ENCODE measurements around the gene THOP1. TPM values are rescaled to one million over a fixed set of nuclear protein-coding genes. Genes with fewer than 3 reads are reported as not detected.

THOP1 gene
- total RNA-seq, 4 donors from 2014 or later, result 57.8 to 88.6 (median 74.7) TPM

DNA sequence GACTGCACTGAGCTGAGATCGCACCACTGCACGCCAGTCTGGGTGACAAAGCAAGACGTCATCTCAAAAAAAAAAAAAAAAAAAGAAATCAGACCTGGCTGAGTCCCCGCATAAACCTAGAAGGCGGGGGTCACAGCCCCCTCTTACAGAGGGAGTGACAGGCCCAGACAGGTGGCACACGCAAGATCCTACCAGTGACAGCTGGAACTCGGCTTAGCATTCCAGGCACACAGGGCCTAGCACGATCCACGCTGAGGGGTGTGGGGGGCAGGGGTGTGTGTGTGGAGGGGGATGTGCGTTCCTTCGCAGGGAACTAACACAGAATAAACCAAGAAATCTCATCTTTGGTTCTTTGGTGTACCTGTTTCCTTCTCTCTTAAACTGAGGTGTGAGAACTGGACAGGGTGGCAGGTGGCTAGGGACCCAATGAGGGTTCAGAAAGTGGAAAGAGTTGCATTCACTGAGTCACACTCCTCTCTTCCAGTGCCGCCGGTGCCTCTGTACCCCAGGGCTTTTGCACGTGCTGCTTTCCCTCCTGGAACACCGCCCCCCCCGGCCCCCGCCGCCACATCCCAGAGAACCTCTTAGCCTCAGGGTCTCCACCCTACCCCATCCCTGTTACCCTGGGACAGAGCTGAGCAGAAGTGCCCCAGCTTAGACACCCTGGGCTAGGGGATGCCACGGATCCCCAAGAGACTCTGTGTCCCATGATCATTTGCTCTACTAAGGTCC lies 7.2 kb upstream of the THOP1 start:
- Histone ChIP-seq H3K4me3 (no peak overlapping the region), H3K36me3 (peaks cover 0 to 40% (median 0%) of the 10 kb centered on the region in 3 donors), H3K27me3 (no peaks in the 10 kb centered on the region), H3K27ac (no peak overlapping the region), H3K4me1 (peaks cover 14 to 71% (median 19%) of the 10 kb centered on the region in 3 donors), H3K9me3 (no peaks in the 10 kb centered on the region)
- TF ChIP-seq, protein P1, sequence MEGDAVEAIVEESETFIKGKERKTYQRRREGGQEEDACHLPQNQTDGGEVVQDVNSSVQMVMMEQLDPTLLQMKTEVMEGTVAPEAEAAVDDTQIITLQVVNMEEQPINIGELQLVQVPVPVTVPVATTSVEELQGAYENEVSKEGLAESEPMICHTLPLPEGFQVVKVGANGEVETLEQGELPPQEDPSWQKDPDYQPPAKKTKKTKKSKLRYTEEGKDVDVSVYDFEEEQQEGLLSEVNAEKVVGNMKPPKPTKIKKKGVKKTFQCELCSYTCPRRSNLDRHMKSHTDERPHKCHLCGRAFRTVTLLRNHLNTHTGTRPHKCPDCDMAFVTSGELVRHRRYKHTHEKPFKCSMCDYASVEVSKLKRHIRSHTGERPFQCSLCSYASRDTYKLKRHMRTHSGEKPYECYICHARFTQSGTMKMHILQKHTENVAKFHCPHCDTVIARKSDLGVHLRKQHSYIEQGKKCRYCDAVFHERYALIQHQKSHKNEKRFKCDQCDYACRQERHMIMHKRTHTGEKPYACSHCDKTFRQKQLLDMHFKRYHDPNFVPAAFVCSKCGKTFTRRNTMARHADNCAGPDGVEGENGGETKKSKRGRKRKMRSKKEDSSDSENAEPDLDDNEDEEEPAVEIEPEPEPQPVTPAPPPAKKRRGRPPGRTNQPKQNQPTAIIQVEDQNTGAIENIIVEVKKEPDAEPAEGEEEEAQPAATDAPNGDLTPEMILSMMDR (IDR thresholded peaks at IDR 0.05), result no peak
- no peak for TF ChIP-seq POLR2A (IDR thresholded peaks at IDR 0.05)
- WGBS, 2 donors, result 78 to 88% methylated on average over 10 to 15 of the region's 19 CpGs
- intact Hi-C loops (cut with DNase I), result no loop called here
- no peak for DNase-seq

DNA sequence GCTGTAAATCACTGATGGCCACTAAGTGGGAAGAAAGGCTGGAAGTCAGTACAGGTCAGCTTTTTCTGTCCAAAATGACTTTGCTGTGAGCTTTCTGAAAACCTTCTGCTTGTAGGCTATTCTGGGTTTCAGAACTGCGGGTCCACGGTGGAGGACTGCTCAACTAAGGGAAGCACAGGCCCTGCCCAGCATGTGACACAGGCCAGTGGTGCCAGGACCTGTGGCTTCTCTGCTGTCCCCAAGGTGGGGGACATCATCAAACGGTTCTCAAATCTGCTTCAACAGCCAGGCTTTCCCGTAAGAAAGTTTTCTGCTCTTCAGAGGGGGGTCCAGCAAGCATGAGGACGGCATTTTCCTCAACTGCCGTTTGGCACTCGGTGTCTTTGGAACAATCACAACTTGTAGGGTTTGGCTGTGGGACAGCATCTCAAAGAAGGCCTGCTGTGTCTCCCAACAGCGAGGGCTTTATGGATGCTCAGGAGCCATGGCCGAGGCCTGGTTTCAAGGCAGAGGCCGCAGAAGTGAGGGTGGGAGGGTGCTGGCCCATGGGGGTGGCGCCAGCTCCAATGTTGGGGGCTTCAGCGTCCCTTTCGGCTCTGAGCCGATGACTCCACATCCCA lies 6.1 kb upstream of the THOP1 start:
- Histone ChIP-seq H3K4me1 (peaks cover 18 to 75% (median 23%) of the 10 kb centered on the region in 3 donors), H3K4me3 (no peak overlapping the region), H3K36me3 (peaks cover 0 to 40% (median 0%) of the 10 kb centered on the region in 3 donors), H3K9me3 (no peaks in the 10 kb centered on the region), H3K27me3 (no peaks in the 10 kb centered on the region), H3K27ac (no peak overlapping the region)
- intact Hi-C loops (cut with DNase I), result no loop called here
- no peak for DNase-seq
- TF ChIP-seq POLR2A (IDR thresholded peaks at IDR 0.05), result no peak
- TF ChIP-seq, protein P1 (IDR thresholded peaks at IDR 0.05), result no peak
- 75 to 91% methylated on average over 7 of the region's 14 CpGs for WGBS, 2 donors

DNA sequence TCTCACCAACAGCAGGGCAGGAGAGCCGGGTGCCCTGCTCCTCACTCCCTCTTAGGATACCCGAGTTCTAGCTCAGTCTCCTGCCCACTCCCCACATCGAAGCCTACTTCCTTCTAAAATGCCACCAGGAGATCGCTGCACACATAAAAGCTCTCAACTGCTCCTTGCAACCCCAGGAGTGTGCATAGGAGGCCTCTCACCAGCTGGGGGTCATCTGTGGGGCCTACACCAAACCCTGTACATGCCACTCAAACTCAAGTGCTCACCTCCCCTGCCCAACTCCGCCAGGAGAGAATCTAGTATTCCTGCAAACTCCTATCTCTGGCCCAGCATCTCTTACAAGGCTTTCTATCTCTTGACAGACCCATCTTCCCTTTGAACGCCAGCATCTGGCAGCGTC lies 5.0 kb upstream of the THOP1 start:
- WGBS, 2 donors, result 84 to 85% methylated on average over 4 to 5 of the region's 7 CpGs
- Histone ChIP-seq H3K27me3 (no peaks in the 10 kb centered on the region), H3K36me3 (peaks cover 0 to 32% (median 0%) of the 10 kb centered on the region in 3 donors), H3K9me3 (no peaks in the 10 kb centered on the region), H3K27ac (no peak overlapping the region), H3K4me3 (no peak overlapping the region), H3K4me1 (peaks cover 24 to 73% (median 31%) of the 10 kb centered on the region in 3 donors)
- intact Hi-C loops (cut with DNase I), result no loop called here
- no peak for DNase-seq
- TF ChIP-seq, protein P1 (IDR thresholded peaks at IDR 0.05), result no peak
- no peak for TF ChIP-seq POLR2A (IDR thresholded peaks at IDR 0.05)

DNA sequence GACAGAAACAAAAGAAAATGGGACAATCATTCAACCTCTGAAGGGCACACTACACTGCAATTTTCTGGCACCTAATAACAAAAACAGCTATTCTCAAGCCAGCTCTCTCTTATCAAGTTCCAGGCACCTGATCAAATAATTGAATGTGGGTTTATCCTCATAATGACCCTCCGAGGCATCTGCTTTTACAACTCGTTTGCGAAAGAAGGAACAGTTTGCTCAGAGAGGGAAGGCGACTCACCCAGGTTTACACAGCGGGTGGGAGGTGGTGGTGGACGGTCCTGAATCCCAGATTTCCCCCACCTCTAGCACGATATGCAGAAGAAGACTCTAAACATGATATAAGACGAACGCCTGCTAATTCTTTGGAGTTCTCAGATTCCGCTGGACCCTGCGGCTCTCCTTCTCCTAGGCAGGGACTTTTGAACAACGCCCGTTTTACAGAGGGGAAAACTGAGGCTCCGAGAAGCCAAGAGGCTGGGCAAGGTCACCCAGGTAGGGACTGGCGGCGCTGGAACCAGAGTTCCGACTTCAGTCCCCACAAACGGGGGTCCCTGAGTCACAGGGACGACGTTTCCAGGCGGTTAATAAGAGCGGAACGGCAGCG lies 2.9 kb upstream of the THOP1 start:
- H3K4me1 ChIP-seq, result peaks cover 32 to 77% (median 38%) of the 10 kb centered on the region in 3 donors
- H3K4me3 ChIP-seq, result peak overlapping the region; percentile 76 to 100 (median 97)
- no peak for DNase-seq
- no peaks in the 10 kb centered on the region for H3K9me3 ChIP-seq
- 0 to 2% methylated on average over 11 to 15 of the region's 24 CpGs for WGBS, 2 donors
- no peaks in the 10 kb centered on the region for H3K27me3 ChIP-seq
- H3K27ac ChIP-seq, result peak overlapping the region; percentile 88 to 100 (median 99)
- peaks cover 0 to 24% (median 0%) of the 10 kb centered on the region in 3 donors for H3K36me3 ChIP-seq
- intact Hi-C loops (cut with DNase I), result no loop called here
- no peak for TF ChIP-seq POLR2A (IDR thresholded peaks at IDR 0.05)
- TF ChIP-seq, protein P1 (IDR thresholded peaks at IDR 0.05), result no peak

All from esophagus squamous epithelium (tissue), 5 donors.